Suprapubic skin (tissue), 4 donors: Measurements from ENCODE around the gene JPH3. TPM values are rescaled to one million over a fixed set of nuclear protein-coding genes. Genes with fewer than 3 reads are reported as not detected.

Experiments
- DNase-seq, 2 donors: peaks; one replicate each; pipeline ENCODE4 v3.0.0-alpha.2; 2019; ENCODE audit warnings: low spot score in 2 of 2
- H3K27ac ChIP-seq: fragments of 200-600 bp; sonication (generic); one replicate; pipeline ENCODE4 v1.5.1; 2019
- H3K27me3 ChIP-seq: fragments of 200-600 bp; sonication (generic); one replicate; pipeline ENCODE4 v1.5.1; 2019
- H3K36me3 ChIP-seq: fragments of 200-600 bp; sonication (generic); one replicate; pipeline ENCODE4 v1.5.1; 2019
- H3K4me1 ChIP-seq: fragments of 200-600 bp; sonication (generic); one replicate; pipeline ENCODE4 v1.5.1; 2019
- H3K4me3 ChIP-seq: fragments of 200-600 bp; sonication (generic); one replicate; pipeline ENCODE4 v1.5.1; 2019; ENCODE audit warnings: mild to moderate bottlenecking
- H3K9me3 ChIP-seq: fragments of 200-600 bp; sonication (generic); one replicate; pipeline ENCODE4 v1.5.1; 2019
- EP300 ChIP-seq: sonication (generic); formaldehyde crosslinking; IDR thresholded peaks from one replicate; pipeline ENCODE4 v1.6.1; 2017; ENCODE audit warnings: antibody characterized with exemption
- POLR2A ChIP-seq, 2 donors: fragments of 450-650 bp; IDR thresholded peaks; one replicate each; pipeline ENCODE4 v1.6.1; 2017; ENCODE audit warnings: antibody characterized with exemption in 2 of 2, mild to moderate bottlenecking in 2 of 2, moderate library complexity in 2 of 2
- POLR2AphosphoS5 ChIP-seq, 3 donors: sonication (generic); formaldehyde crosslinking; IDR thresholded peaks; one replicate each; pipeline ENCODE4 v1.6.1; 2017; ENCODE audit warnings: antibody characterized with exemption in 3 of 3
- WGBS: methylation state at CpG from one replicate; pipeline ENCODE4 v1.1.5; 2018; 5-methylcytosine and 5-hydroxymethylcytosine counted together
- total RNA-seq, 4 donors: library from RNA; depleted of rRNA; stranded (reverse); fragments of >200 nt; gene quantifications; one replicate each; pipeline ENCODE4 v1.1.0, GENCODE V29; 2016
- TF ChIP-seq, protein P1 (sequence below), 2 donors: fragments of 200-600 bp in 1 of 2; fragments of 450-650 bp in 1 of 2; sonication (generic) in 1 of 2; IDR thresholded peaks; one replicate each; pipeline ENCODE4 v1.5.1; 2016 to 2019; ENCODE audit warnings: antibody characterized with exemption in 2 of 2, mild to moderate bottlenecking in 1 of 2, moderate library complexity in 1 of 2

JPH3 gene
- total RNA-seq, 4 donors from 2014 or later: not detected

GRCh38 chr16:87607223-87607622 is 4.9 kb downstream of the JPH3 start:
- 80% methylated on average over 19 of the region's 19 CpGs for WGBS
- no peak for TF ChIP-seq POLR2AphosphoS5 (IDR thresholded peaks at IDR 0.05)
- Histone ChIP-seq H3K4me1 (peaks cover 12% of the 10 kb centered on the region), H3K27ac (no peak overlapping the region), H3K9me3 (no peaks in the 10 kb centered on the region), H3K4me3 (no peak overlapping the region), H3K27me3 (peaks cover 80% of the 10 kb centered on the region), H3K36me3 (no peaks in the 10 kb centered on the region)
- DNase-seq: no peak

- no peak for TF ChIP-seq EP300
- TF ChIP-seq, protein P1, sequence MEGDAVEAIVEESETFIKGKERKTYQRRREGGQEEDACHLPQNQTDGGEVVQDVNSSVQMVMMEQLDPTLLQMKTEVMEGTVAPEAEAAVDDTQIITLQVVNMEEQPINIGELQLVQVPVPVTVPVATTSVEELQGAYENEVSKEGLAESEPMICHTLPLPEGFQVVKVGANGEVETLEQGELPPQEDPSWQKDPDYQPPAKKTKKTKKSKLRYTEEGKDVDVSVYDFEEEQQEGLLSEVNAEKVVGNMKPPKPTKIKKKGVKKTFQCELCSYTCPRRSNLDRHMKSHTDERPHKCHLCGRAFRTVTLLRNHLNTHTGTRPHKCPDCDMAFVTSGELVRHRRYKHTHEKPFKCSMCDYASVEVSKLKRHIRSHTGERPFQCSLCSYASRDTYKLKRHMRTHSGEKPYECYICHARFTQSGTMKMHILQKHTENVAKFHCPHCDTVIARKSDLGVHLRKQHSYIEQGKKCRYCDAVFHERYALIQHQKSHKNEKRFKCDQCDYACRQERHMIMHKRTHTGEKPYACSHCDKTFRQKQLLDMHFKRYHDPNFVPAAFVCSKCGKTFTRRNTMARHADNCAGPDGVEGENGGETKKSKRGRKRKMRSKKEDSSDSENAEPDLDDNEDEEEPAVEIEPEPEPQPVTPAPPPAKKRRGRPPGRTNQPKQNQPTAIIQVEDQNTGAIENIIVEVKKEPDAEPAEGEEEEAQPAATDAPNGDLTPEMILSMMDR (IDR thresholded peaks at IDR 0.05): no peak
- no peak for TF ChIP-seq POLR2AphosphoS5 (IDR thresholded peaks at IDR 0.05)
- no peak for TF ChIP-seq POLR2A (IDR thresholded peaks at IDR 0.05)
- 80% methylated on average over 13 of the region's 13 CpGs for WGBS
- H3K27me3 ChIP-seq: peaks cover 78% of the 10 kb centered on the region
These were observed 5.6 kb downstream of the JPH3 start for GRCh38 chr16:87607871-87608270.

GRCh38 chr16:87608400-87608985 is 6.2 kb downstream of the JPH3 start:
- Histone ChIP-seq H3K4me3 (no peak overlapping the region), H3K27me3 (peaks cover 71% of the 10 kb centered on the region), H3K9me3 (no peaks in the 10 kb centered on the region), H3K27ac (no peak overlapping the region), H3K36me3 (no peaks in the 10 kb centered on the region), H3K4me1 (peaks cover 5% of the 10 kb centered on the region)
- DNase-seq: no peak
- WGBS: 41% methylated on average over 20 of the region's 20 CpGs
- TF ChIP-seq POLR2A (IDR thresholded peaks at IDR 0.05): no peak

More at GRCh38 chr16:87607871-87608270, 5.6 kb downstream of the JPH3 start:
- Histone ChIP-seq H3K27ac (no peak overlapping the region), H3K4me1 (peaks cover 10% of the 10 kb centered on the region), H3K36me3 (no peaks in the 10 kb centered on the region), H3K4me3 (no peak overlapping the region), H3K9me3 (no peaks in the 10 kb centered on the region)
- DNase-seq: no peak

DNA sequence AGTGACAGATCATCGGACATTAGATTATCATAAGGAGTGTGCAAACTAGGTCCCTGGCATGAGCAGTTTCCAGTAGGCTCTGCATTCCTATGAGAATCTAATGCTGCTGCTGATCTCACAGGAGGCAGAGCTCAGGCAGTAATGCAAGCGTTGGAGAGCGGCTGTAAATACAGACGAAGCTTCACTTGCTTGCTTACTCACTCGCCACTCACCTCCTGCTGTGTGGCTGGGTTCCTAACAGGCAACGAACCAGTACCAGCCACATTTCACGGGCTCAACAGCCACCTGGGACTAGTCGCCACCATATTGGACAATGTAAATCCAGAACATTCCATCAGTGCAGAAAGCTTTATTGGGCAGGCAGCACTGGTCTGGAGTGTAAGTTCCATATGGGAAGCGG is 7.7 kb downstream of the JPH3 start:
- peaks cover 61% of the 10 kb centered on the region for H3K27me3 ChIP-seq
- H3K9me3 ChIP-seq: no peaks in the 10 kb centered on the region
- H3K27ac ChIP-seq: no peak overlapping the region
- H3K36me3 ChIP-seq: no peaks in the 10 kb centered on the region
- TF ChIP-seq, protein P1 (IDR thresholded peaks at IDR 0.05): no peak
- no peak for TF ChIP-seq EP300
- TF ChIP-seq POLR2AphosphoS5 (IDR thresholded peaks at IDR 0.05): no peak
- TF ChIP-seq POLR2A (IDR thresholded peaks at IDR 0.05): no peak
- 76% methylated on average over 9 of the region's 9 CpGs for WGBS
- no peak for DNase-seq
- H3K4me3 ChIP-seq: no peak overlapping the region
- H3K4me1 ChIP-seq: no peaks in the 10 kb centered on the region

DNA sequence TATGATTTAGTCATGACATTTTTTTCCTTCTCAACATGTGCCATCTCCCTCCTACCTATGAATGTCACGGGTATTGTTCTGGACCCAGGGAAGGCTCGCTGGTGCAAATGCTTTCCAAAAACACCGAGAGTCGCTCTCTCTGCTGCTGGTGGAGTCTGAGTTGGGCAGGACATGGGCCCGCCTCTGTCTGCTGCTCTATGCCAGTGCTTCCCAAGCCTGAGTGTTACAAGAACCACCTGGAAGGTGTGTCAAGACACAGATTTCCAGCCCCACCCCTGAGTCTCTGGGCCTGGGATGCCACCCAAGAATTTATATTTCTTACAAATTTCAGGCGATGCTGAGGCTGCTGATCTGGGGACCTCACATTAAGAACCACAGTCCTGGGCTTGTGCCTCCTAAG is 9.1 kb downstream of the JPH3 start:
- no peak overlapping the region for H3K27ac ChIP-seq
- H3K36me3 ChIP-seq: no peaks in the 10 kb centered on the region
- no peak for DNase-seq
- no peaks in the 10 kb centered on the region for H3K4me1 ChIP-seq
- whole genome bisulfite sequencing: 81% methylated on average over 6 of the region's 6 CpGs
- TF ChIP-seq POLR2A (IDR thresholded peaks at IDR 0.05) (no peak), POLR2AphosphoS5 (IDR thresholded peaks at IDR 0.05) (no peak)
- peaks cover 55% of the 10 kb centered on the region for H3K27me3 ChIP-seq
- no peaks in the 10 kb centered on the region for H3K9me3 ChIP-seq
- no peak overlapping the region for H3K4me3 ChIP-seq

GRCh38 chr16:87613961-87614360 is 11.7 kb downstream of the JPH3 start:
- 87% methylated on average over 9 of the region's 10 CpGs for WGBS
- Histone ChIP-seq H3K36me3 (no peaks in the 10 kb centered on the region), H3K9me3 (no peaks in the 10 kb centered on the region), H3K27ac (no peak overlapping the region), H3K4me3 (no peak overlapping the region), H3K4me1 (no peaks in the 10 kb centered on the region), H3K27me3 (peaks cover 54% of the 10 kb centered on the region)
- DNase-seq: no peak
- TF ChIP-seq POLR2AphosphoS5 (IDR thresholded peaks at IDR 0.05): no peak
- TF ChIP-seq, protein P1 (IDR thresholded peaks at IDR 0.05): no peak
- TF ChIP-seq EP300: no peak
- TF ChIP-seq POLR2A (IDR thresholded peaks at IDR 0.05): no peak

GRCh38 chr16:87615621-87616041 is 13.3 kb downstream of the JPH3 start:
- no peaks in the 10 kb centered on the region for H3K9me3 ChIP-seq
- H3K27ac ChIP-seq: no peak overlapping the region
- no peak overlapping the region for H3K4me3 ChIP-seq
- peaks cover 58% of the 10 kb centered on the region for H3K27me3 ChIP-seq
- H3K4me1 ChIP-seq: no peaks in the 10 kb centered on the region
- H3K36me3 ChIP-seq: no peaks in the 10 kb centered on the region
- TF ChIP-seq EP300 (no peak), POLR2AphosphoS5 (IDR thresholded peaks at IDR 0.05) (no peak), POLR2A (IDR thresholded peaks at IDR 0.05) (no peak)
- TF ChIP-seq, protein P1 (IDR thresholded peaks at IDR 0.05): no peak
- 60% methylated on average over 10 of the region's 19 CpGs for WGBS
- no peak for DNase-seq
